Putamen (tissue), 1 donor: ENCODE results near the gene PRODH2.
"Not testable (repeated sequence)": the region's sequence is repeated elsewhere in the genome, so short reads cannot be mapped to it uniquely, and the experiment has no call there.

Experiments used
- DNase-seq: peaks from one replicate; pipeline ENCODE4 v3.0.0-alpha.2; 2016; ENCODE audit warnings: low spot score

PRODH2 gene

GRCh38 chr19:35796645-35797542 is 15.8 kb downstream of the PRODH2 start:
- DNase-seq = no peak

- DNase-seq = not testable (repeated sequence)
These were observed 17.1 kb downstream of the PRODH2 start for GRCh38 chr19:35795564-35795963.

GRCh38 chr19:35793381-35794165 is 19.1 kb downstream of the PRODH2 start:
- no peak for DNase-seq

- no peak for DNase-seq
These were observed 19.8 kb downstream of the PRODH2 start for GRCh38 chr19:35792888-35793287.

- DNase-seq = no peak
These were observed 20.3 kb downstream of the PRODH2 start for GRCh38 chr19:35792312-35792711.

- no peak for DNase-seq
These were observed 20.8 kb downstream of the PRODH2 start for GRCh38 chr19:35791814-35792279.

GRCh38 chr19:35790981-35791813 is 21.4 kb downstream of the PRODH2 start:
- DNase-seq = no peak

GRCh38 chr19:35789978-35790944 is 22.4 kb downstream of the PRODH2 start:
- no peak for DNase-seq

GRCh38 chr19:35789195-35789977 is 23.3 kb downstream of the PRODH2 start:
- DNase-seq = no peak

- no peak for DNase-seq
These were observed 24.3 kb downstream of the PRODH2 start for GRCh38 chr19:35788205-35788960.

GRCh38 chr19:35787227-35787799 is 25.3 kb downstream of the PRODH2 start:
- DNase-seq = no peak

- DNase-seq = no peak
These were observed 26.1 kb downstream of the PRODH2 start for GRCh38 chr19:35786299-35787160.

- no peak for DNase-seq
These were observed 27.4 kb downstream of the PRODH2 start for GRCh38 chr19:35785339-35785627.

GRCh38 chr19:35784503-35785338 is 27.9 kb downstream of the PRODH2 start:
- no peak for DNase-seq

- no peak for DNase-seq
These were observed 28.9 kb downstream of the PRODH2 start for GRCh38 chr19:35783469-35784434.

- DNase-seq = no peak
These were observed 30.1 kb downstream of the PRODH2 start for GRCh38 chr19:35782589-35782988.
